ENCODE data around the gene PAQR9.

Gene PAQR9

GRCh38 chr3:142977399-142977728 is 13.9 kb upstream of the PAQR9 start:
- Histone ChIP-seq H3K9me3 (ENCODE audit: low read length) (no peaks in the 10 kb centered on the region), H3K4me1 (ENCODE audit: insufficient read depth, low read length) (no peaks in the 10 kb centered on the region), H3K27ac (ENCODE audit: low read depth, low read length) (no peak overlapping the region), H3K4me3 (ENCODE audit: low read depth in 1 of 2, low read length in 2 of 2) (no peak overlapping the region), H3K27me3 (ENCODE audit: control insufficient read depth in 1 of 2, insufficient read depth in 2 of 2, low read length in 2 of 2) (no peaks in the 10 kb centered on the region), H3K36me3 (ENCODE audit: insufficient read depth, low read length) (no peaks in the 10 kb centered on the region), H3K9ac (ENCODE audit: low read length) (no peak overlapping the region)

- Histone ChIP-seq H3K27ac (ENCODE audit: low read depth, low read length) (no peak overlapping the region), H3K27me3 (ENCODE audit: control insufficient read depth in 1 of 2, insufficient read depth in 2 of 2, low read length in 2 of 2) (no peaks in the 10 kb centered on the region), H3K4me3 (ENCODE audit: low read depth in 1 of 2, low read length in 2 of 2) (no peak overlapping the region)
These were observed 13.3 kb upstream of the PAQR9 start for GRCh38 chr3:142976621-142977398.

GRCh38 chr3:142975316-142975995 is 12.0 kb upstream of the PAQR9 start:
- H3K4me1 ChIP-seq (ENCODE audit: insufficient read depth, low read length): no peaks in the 10 kb centered on the region
- H3K27ac ChIP-seq (ENCODE audit: low read depth, low read length): no peak overlapping the region

More at GRCh38 chr3:142976621-142977398, 13.3 kb upstream of the PAQR9 start:
- no peak overlapping the region for H3K9ac ChIP-seq (ENCODE audit: low read length)
- no peaks in the 10 kb centered on the region for H3K4me1 ChIP-seq (ENCODE audit: insufficient read depth, low read length)
- H3K36me3 ChIP-seq (ENCODE audit: insufficient read depth, low read length): no peaks in the 10 kb centered on the region
- no peaks in the 10 kb centered on the region for H3K9me3 ChIP-seq (ENCODE audit: low read length)

GRCh38 chr3:142973217-142974009 is 9.9 kb upstream of the PAQR9 start:
- Histone ChIP-seq H3K27ac (ENCODE audit: low read depth, low read length) (no peak overlapping the region), H3K36me3 (ENCODE audit: insufficient read depth, low read length) (no peaks in the 10 kb centered on the region), H3K9ac (ENCODE audit: low read length) (no peak overlapping the region), H3K4me1 (ENCODE audit: insufficient read depth, low read length) (no peaks in the 10 kb centered on the region), H3K27me3 (ENCODE audit: control insufficient read depth in 1 of 2, insufficient read depth in 2 of 2, low read length in 2 of 2) (no peaks in the 10 kb centered on the region), H3K9me3 (ENCODE audit: low read length) (no peaks in the 10 kb centered on the region), H3K4me3 (ENCODE audit: low read depth in 1 of 2, low read length in 2 of 2) (no peak overlapping the region)

More at GRCh38 chr3:142975316-142975995, 12.0 kb upstream of the PAQR9 start:
- Histone ChIP-seq H3K9ac (ENCODE audit: low read length) (no peak overlapping the region), H3K4me3 (ENCODE audit: low read depth in 1 of 2, low read length in 2 of 2) (no peak overlapping the region), H3K27me3 (ENCODE audit: control insufficient read depth in 1 of 2, insufficient read depth in 2 of 2, low read length in 2 of 2) (no peaks in the 10 kb centered on the region), H3K36me3 (ENCODE audit: insufficient read depth, low read length) (no peaks in the 10 kb centered on the region), H3K9me3 (ENCODE audit: low read length) (no peaks in the 10 kb centered on the region)

GRCh38 chr3:142972092-142972753 is 8.7 kb upstream of the PAQR9 start:
- no peaks in the 10 kb centered on the region for H3K36me3 ChIP-seq (ENCODE audit: insufficient read depth, low read length)
- H3K27me3 ChIP-seq (ENCODE audit: control insufficient read depth in 1 of 2, insufficient read depth in 2 of 2, low read length in 2 of 2): no peaks in the 10 kb centered on the region
- no peak overlapping the region for H3K4me3 ChIP-seq (ENCODE audit: low read depth in 1 of 2, low read length in 2 of 2)
- H3K27ac ChIP-seq (ENCODE audit: low read depth, low read length): no peak overlapping the region
- H3K9me3 ChIP-seq (ENCODE audit: low read length): no peaks in the 10 kb centered on the region
- H3K9ac ChIP-seq (ENCODE audit: low read length): no peak overlapping the region
- no peaks in the 10 kb centered on the region for H3K4me1 ChIP-seq (ENCODE audit: insufficient read depth, low read length)

- no peaks in the 10 kb centered on the region for H3K36me3 ChIP-seq (ENCODE audit: insufficient read depth, low read length)
- no peaks in the 10 kb centered on the region for H3K4me1 ChIP-seq (ENCODE audit: insufficient read depth, low read length)
- H3K4me3 ChIP-seq (ENCODE audit: low read depth in 1 of 2, low read length in 2 of 2): no peak overlapping the region
- no peaks in the 10 kb centered on the region for H3K9me3 ChIP-seq (ENCODE audit: low read length)
- no peak overlapping the region for H3K9ac ChIP-seq (ENCODE audit: low read length)
- H3K27me3 ChIP-seq (ENCODE audit: control insufficient read depth in 1 of 2, insufficient read depth in 2 of 2, low read length in 2 of 2): no peaks in the 10 kb centered on the region
- H3K27ac ChIP-seq (ENCODE audit: low read depth, low read length): no peak overlapping the region
These were observed 8.0 kb upstream of the PAQR9 start for GRCh38 chr3:142971431-142971830.

- no peak overlapping the region for H3K27ac ChIP-seq (ENCODE audit: low read depth, low read length)
- no peak overlapping the region for H3K4me3 ChIP-seq (ENCODE audit: low read depth in 1 of 2, low read length in 2 of 2)
These were observed 5.0 kb upstream of the PAQR9 start for GRCh38 chr3:142968319-142969025.

GRCh38 chr3:142966808-142967207 is 3.3 kb upstream of the PAQR9 start:
- no peak overlapping the region for H3K4me3 ChIP-seq (ENCODE audit: low read depth in 1 of 2, low read length in 2 of 2)
- peaks cover 15 to 18% of the 10 kb centered on the region in 2 donors for H3K27me3 ChIP-seq (ENCODE audit: control insufficient read depth in 1 of 2, insufficient read depth in 2 of 2, low read length in 2 of 2)
- H3K9ac ChIP-seq (ENCODE audit: low read length): no peak overlapping the region
- H3K9me3 ChIP-seq (ENCODE audit: low read length): no peaks in the 10 kb centered on the region
- no peaks in the 10 kb centered on the region for H3K4me1 ChIP-seq (ENCODE audit: insufficient read depth, low read length)
- H3K27ac ChIP-seq (ENCODE audit: low read depth, low read length): no peak overlapping the region
- no peaks in the 10 kb centered on the region for H3K36me3 ChIP-seq (ENCODE audit: insufficient read depth, low read length)

More at GRCh38 chr3:142968319-142969025, 5.0 kb upstream of the PAQR9 start:
- Histone ChIP-seq H3K9me3 (ENCODE audit: low read length) (no peaks in the 10 kb centered on the region), H3K9ac (ENCODE audit: low read length) (no peak overlapping the region), H3K4me1 (ENCODE audit: insufficient read depth, low read length) (no peaks in the 10 kb centered on the region), H3K27me3 (ENCODE audit: control insufficient read depth in 1 of 2, insufficient read depth in 2 of 2, low read length in 2 of 2) (peaks cover 4 to 8% of the 10 kb centered on the region in 2 donors), H3K36me3 (ENCODE audit: insufficient read depth, low read length) (no peaks in the 10 kb centered on the region)

GRCh38 chr3:142965581-142965980 is 2.1 kb upstream of the PAQR9 start:
- Histone ChIP-seq H3K36me3 (ENCODE audit: insufficient read depth, low read length) (no peaks in the 10 kb centered on the region), H3K9ac (ENCODE audit: low read length) (no peak overlapping the region), H3K4me1 (ENCODE audit: insufficient read depth, low read length) (no peaks in the 10 kb centered on the region), H3K27me3 (ENCODE audit: control insufficient read depth in 1 of 2, insufficient read depth in 2 of 2, low read length in 2 of 2) (peaks cover 15 to 22% of the 10 kb centered on the region in 2 donors), H3K4me3 (ENCODE audit: low read depth in 1 of 2, low read length in 2 of 2) (no peak overlapping the region), H3K27ac (ENCODE audit: low read depth, low read length) (no peak overlapping the region), H3K9me3 (ENCODE audit: low read length) (no peaks in the 10 kb centered on the region)

GRCh38 chr3:142963234-142963515 is 299 bp downstream of the PAQR9 start:
- Histone ChIP-seq H3K9ac (ENCODE audit: low read length) (no peak overlapping the region), H3K36me3 (ENCODE audit: insufficient read depth, low read length) (no peaks in the 10 kb centered on the region), H3K4me3 (ENCODE audit: low read depth in 1 of 2, low read length in 2 of 2) (no peak overlapping the region), H3K27me3 (ENCODE audit: control insufficient read depth in 1 of 2, insufficient read depth in 2 of 2, low read length in 2 of 2) (peaks cover 15 to 27% of the 10 kb centered on the region in 2 donors), H3K9me3 (ENCODE audit: low read length) (no peaks in the 10 kb centered on the region), H3K4me1 (ENCODE audit: insufficient read depth, low read length) (no peaks in the 10 kb centered on the region), H3K27ac (ENCODE audit: low read depth, low read length) (no peak overlapping the region)

Measured in muscle layer of colon (tissue), 2 donors.